ENCODE results near the gene PNPO.

PNPO gene

GRCh38 chr17:47906443-47906842 is 34.9 kb upstream of the PNPO start:
- no peak for TF ChIP-seq CTCF (IDR thresholded peaks at IDR 0.05; ENCODE audit: low read depth, low read length, missing control alignments)
- no peak for DNase-seq (ENCODE audit: extremely low read depth, low read depth)
- H3K4me3 ChIP-seq (replicated peaks; ENCODE audit: low read depth, low read length): no peak overlapping the region

- TF ChIP-seq CTCF (IDR thresholded peaks at IDR 0.05; ENCODE audit: low read depth, low read length, missing control alignments): no peak
- no peak for DNase-seq (ENCODE audit: extremely low read depth, low read depth)
- H3K4me3 ChIP-seq (replicated peaks; ENCODE audit: low read depth, low read length): no peak overlapping the region
Observed at GRCh38 chr17:47907932-47908562, 33.3 kb upstream of the PNPO start.

- H3K4me3 ChIP-seq (replicated peaks; ENCODE audit: low read depth, low read length): no peak overlapping the region
- no peak for DNase-seq (ENCODE audit: extremely low read depth, low read depth)
- TF ChIP-seq CTCF (IDR thresholded peaks at IDR 0.05; ENCODE audit: low read depth, low read length, missing control alignments): no peak
Observed at GRCh38 chr17:47913050-47913449, 28.3 kb upstream of the PNPO start.

DNA sequence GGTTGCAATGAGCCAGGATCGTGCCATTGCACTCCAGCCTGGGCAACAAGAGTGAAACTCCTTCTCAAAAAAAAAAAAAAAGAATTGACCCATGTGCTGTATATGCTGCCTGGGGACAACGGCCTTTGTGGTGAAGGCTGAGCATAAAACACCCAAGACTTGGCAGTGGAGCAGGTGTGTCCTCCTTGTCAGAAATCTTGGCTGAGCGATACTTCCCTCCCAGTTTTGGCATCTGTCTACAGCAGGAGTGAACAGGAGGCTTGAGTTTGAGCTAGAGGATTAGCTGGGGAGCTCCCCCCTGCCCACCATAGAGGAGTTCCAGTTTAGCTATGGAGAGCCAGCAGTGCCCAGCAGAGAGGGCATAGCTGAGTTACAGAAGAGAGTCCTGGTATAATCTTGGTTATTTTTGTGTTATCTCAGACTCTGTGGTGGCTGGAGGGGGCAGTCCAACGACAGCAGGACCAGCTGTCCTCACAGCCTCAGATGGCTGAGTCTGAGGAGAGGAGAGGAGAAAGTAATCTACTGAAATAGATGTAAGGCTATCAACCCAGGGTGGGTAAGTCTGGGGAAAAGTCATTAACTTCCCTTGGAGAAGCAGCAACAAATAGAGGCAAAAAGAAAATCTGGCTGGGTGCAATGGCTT is 26.9 kb upstream of the PNPO start:
- no peak for TF ChIP-seq CTCF (IDR thresholded peaks at IDR 0.05; ENCODE audit: low read depth, low read length, missing control alignments)
- H3K4me3 ChIP-seq (replicated peaks; ENCODE audit: low read depth, low read length): no peak overlapping the region
- DNase-seq (ENCODE audit: extremely low read depth, low read depth): no peak

GRCh38 chr17:47915776-47916398 is 25.5 kb upstream of the PNPO start:
- DNase-seq (ENCODE audit: extremely low read depth, low read depth): no peak
- H3K4me3 ChIP-seq (replicated peaks; ENCODE audit: low read depth, low read length): no peak overlapping the region
- no peak for TF ChIP-seq CTCF (IDR thresholded peaks at IDR 0.05; ENCODE audit: low read depth, low read length, missing control alignments)

- TF ChIP-seq CTCF (IDR thresholded peaks at IDR 0.05; ENCODE audit: low read depth, low read length, missing control alignments): no peak
- DNase-seq (ENCODE audit: extremely low read depth, low read depth): no peak
- no peak overlapping the region for H3K4me3 ChIP-seq (replicated peaks; ENCODE audit: low read depth, low read length)
Observed at GRCh38 chr17:47916489-47917208, 24.7 kb upstream of the PNPO start.
